ENCODE results near the gene TMEM109. TPM values are rescaled to one million over a fixed set of nuclear protein-coding genes. Genes with fewer than 3 reads are reported as not detected.

Gene TMEM109
- total RNA-seq, 6 experiments from 2014 or later: 29.0 to 40.9 (median 34.1) TPM

DNA sequence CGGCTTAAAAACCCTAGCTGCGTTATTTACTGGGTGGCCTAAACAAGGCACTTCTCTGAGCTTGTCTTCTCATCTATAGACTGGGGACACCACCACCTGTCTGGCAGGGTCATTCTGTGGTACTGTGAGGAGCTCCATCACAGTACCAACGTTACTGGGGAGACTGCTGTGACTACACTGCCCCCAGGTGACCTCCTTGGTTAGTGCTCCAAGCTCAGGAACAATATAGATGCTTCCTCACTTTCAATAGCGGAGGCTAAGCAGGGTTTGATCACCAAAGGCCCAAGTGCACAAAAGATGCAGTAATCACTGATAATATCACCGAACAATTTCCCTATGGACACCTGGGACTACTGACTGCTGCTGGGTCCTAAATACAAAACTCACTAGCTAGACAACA lies 26.4 kb upstream of the TMEM109 start:
- Histone ChIP-seq H3K27me3 (no peaks in the 10 kb centered on the region), H3K4me1 (no peaks in the 10 kb centered on the region), H3K4me3 (no peak overlapping the region), H3K36me3 (peaks cover 0 to 6% (median 0%) of the 10 kb centered on the region in 4 donors), H3K27ac (no peak overlapping the region), H3K9me3 (no peaks in the 10 kb centered on the region)
- intact Hi-C loops (cut with DNase I): no loop called here
- TF ChIP-seq POLR2A (IDR thresholded peaks at IDR 0.05) (no peak), CTCF (IDR thresholded peaks at IDR 0.05) (peak; percentile 47 to 54 (median 50))
- peak; percentile 84 to 95 (median 94) for ATAC-seq
- WGBS (ENCODE audit: insufficient coverage, low coverage, low lambda C conversion rate, missing lambda C conversion rate): 40% methylated on average over 1 of the region's 5 CpGs
- no peak for DNase-seq

- Histone ChIP-seq H3K27me3 (no peaks in the 10 kb centered on the region), H3K9me3 (no peaks in the 10 kb centered on the region), H3K36me3 (peaks cover 0 to 25% (median 4%) of the 10 kb centered on the region in 4 donors), H3K4me1 (no peaks in the 10 kb centered on the region), H3K27ac (no peak overlapping the region), H3K4me3 (no peak overlapping the region)
- intact Hi-C loops (cut with DNase I): no loop called here
- peak in 1 of 4 donors; percentile 21 for ATAC-seq
- TF ChIP-seq CTCF (IDR thresholded peaks at IDR 0.05) (no peak), POLR2A (IDR thresholded peaks at IDR 0.05) (no peak)
- no peak for DNase-seq
- WGBS (ENCODE audit: insufficient coverage, low coverage, low lambda C conversion rate, missing lambda C conversion rate): 57% methylated on average over 6 of the region's 6 CpGs
These were observed 24.1 kb upstream of the TMEM109 start for GRCh38 chr11:60889869-60890311.

DNA sequence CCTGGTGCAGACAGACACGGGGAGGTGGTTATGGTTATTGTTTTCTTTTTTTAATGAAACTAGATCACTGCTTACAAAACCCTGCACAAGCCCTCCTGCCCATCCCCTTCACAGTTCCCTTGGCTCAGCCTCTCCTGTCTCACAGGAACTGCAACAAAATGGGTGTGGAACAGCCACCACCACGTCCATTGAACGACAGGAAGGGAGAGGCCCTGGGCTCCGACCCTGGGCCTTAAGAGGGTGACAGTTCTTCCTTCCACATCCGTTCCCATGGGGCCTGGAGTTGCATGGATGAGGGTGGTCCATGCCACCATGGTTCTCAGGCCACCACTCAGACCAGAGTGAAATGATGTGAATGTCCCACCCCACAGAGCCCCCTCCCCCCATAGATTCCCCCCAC lies 23.3 kb upstream of the TMEM109 start:
- no peaks in the 10 kb centered on the region for H3K4me1 ChIP-seq
- no peak for TF ChIP-seq CTCF (IDR thresholded peaks at IDR 0.05)
- no peak for TF ChIP-seq POLR2A (IDR thresholded peaks at IDR 0.05)
- ATAC-seq (peak in 1 of 4 donors; percentile 12), DNase-seq (no peak)
- intact Hi-C loops (cut with DNase I): no loop called here
- H3K36me3 ChIP-seq: peaks cover 0 to 33% (median 8%) of the 10 kb centered on the region in 4 donors
- no peak overlapping the region for H3K4me3 ChIP-seq
- WGBS (ENCODE audit: insufficient coverage, low coverage, low lambda C conversion rate, missing lambda C conversion rate): 43% methylated on average over 4 of the region's 5 CpGs
- H3K9me3 ChIP-seq: no peaks in the 10 kb centered on the region
- H3K27me3 ChIP-seq: no peaks in the 10 kb centered on the region
- no peak overlapping the region for H3K27ac ChIP-seq

DNA sequence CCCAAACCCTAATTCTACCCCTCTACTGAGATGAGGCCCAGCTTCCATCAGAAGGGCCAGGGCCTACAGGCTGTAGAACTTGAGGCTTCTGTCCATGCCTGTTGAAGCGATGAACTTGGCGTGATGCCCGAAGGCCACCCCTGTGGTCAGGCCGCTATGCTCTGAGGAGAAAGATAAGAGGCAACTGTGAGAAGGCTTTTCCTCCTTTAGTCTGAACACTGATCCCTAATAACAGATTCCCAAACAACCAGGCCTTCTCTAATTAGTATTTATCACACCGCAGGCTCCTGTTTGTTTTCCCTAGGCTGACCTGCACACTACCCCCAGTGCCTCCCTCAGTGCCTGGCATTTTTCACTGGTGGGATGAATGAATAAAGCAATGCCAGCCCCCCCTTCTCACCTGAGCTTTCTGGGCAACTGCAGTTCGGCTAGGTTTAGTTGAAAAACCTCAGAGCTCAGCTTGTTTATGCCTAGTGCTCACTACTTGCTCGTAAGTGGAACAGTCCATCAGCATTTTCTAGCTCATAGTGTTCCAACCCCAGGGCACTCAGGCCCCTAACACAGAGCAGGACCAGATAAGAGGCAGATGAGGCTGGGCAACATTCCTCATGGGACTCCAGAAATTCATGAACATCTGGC lies 22.7 kb upstream of the TMEM109 start:
- peaks cover 0 to 38% (median 10%) of the 10 kb centered on the region in 4 donors for H3K36me3 ChIP-seq
- no peak overlapping the region for H3K4me3 ChIP-seq
- TF ChIP-seq POLR2A (IDR thresholded peaks at IDR 0.05) (no peak), CTCF (IDR thresholded peaks at IDR 0.05) (no peak)
- WGBS (ENCODE audit: insufficient coverage, low coverage, low lambda C conversion rate, missing lambda C conversion rate): 80% methylated on average over 2 of the region's 7 CpGs
- H3K27ac ChIP-seq: no peak overlapping the region
- ATAC-seq (peak in 3 of 4 donors; percentile 20 to 41 (median 30)), DNase-seq (no peak)
- intact Hi-C loops (cut with DNase I): no loop called here
- no peaks in the 10 kb centered on the region for H3K27me3 ChIP-seq
- H3K4me1 ChIP-seq: no peaks in the 10 kb centered on the region
- no peaks in the 10 kb centered on the region for H3K9me3 ChIP-seq
